ACC112 (cell line): ENCODE measurements around the gene ILF2.
A peak's percentile ranks its signal among the peaks of the same experiment; 100 is the strongest.

Experiments used
- H2AFZ ChIP-seq: fragments of 200-600 bp; sonication (generic); one replicate; pipeline ENCODE4 v1.6.0; 2017; ENCODE audit warnings: antibody characterized with exemption, low read length; ENCODE audit not compliant: unreplicated experiment
- H3K27ac ChIP-seq: fragments of 200-600 bp; sonication (generic); 2 replicates; pipeline ENCODE4 v1.5.1; 2014; ENCODE audit warnings: low read depth, mild to moderate bottlenecking, antibody characterized with exemption, low read length, moderate library complexity
- H3K27me3 ChIP-seq: fragments of 200-600 bp; sonication (generic); 2 replicates; pipeline ENCODE4 v1.6.1; 2014; ENCODE audit warnings: mild to moderate bottlenecking, antibody characterized with exemption, low read length, moderate library complexity, mixed read lengths; ENCODE audit not compliant: insufficient read depth
- H3K36me3 ChIP-seq: fragments of 200-600 bp; sonication (generic); 2 replicates; pipeline ENCODE4 v1.6.1; 2016; ENCODE audit warnings: mild to moderate bottlenecking, antibody characterized with exemption, low read length, moderate library complexity, mixed read lengths; ENCODE audit not compliant: insufficient read depth
- H3K4me1 ChIP-seq: fragments of 200-600 bp; sonication (generic); one replicate; pipeline ENCODE4 v1.6.1; 2016; ENCODE audit warnings: low read length, mixed read lengths; ENCODE audit not compliant: insufficient read depth, unreplicated experiment, control insufficient read depth
- H3K4me3 ChIP-seq: fragments of 200-600 bp; sonication (generic); 2 replicates; pipeline ENCODE4 v1.5.1; 2014; ENCODE audit warnings: mild to moderate bottlenecking, low read depth, low read length
- H3K79me2 ChIP-seq: fragments of 200-600 bp; sonication (generic); one replicate; pipeline ENCODE4 v1.6.0; 2016; ENCODE audit warnings: low read length; ENCODE audit not compliant: control insufficient read depth, unreplicated experiment, insufficient read depth

ILF2 gene

GRCh38 chr1:153661111-153661708 lies 9.6 kb downstream of the ILF2 start:
- no peak overlapping the region for H3K27ac ChIP-seq
- no peak overlapping the region for H3K4me3 ChIP-seq
- H3K4me1 ChIP-seq: peaks cover 22% of the 10 kb centered on the region
- peaks cover 28% of the 10 kb centered on the region for H3K36me3 ChIP-seq
- H3K27me3 ChIP-seq: no peaks in the 10 kb centered on the region
- H2AFZ ChIP-seq: no peak overlapping the region
- peaks cover 14% of the 10 kb centered on the region for H3K79me2 ChIP-seq

DNA sequence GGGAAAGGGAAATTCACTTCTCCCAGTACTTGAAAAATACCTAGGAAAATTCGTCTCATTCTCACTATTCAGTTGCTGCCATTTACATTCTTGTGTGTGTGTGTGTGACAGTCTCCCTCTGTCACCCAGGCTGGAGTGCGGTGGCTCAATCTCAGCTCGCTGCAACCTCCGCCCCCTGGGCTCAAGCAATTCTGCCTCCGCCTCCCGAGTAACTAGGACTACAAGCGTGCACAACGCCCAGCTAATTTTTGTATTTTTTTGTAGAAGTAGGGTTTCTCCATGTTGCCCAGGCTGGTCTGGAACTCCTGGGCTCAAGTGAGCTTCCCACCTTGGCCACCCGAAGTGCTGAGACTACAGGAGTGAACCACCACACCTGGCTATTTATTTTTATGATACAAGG lies 11.1 kb downstream of the ILF2 start:
- Histone ChIP-seq H3K27ac (no peak overlapping the region), H3K79me2 (peaks cover 14% of the 10 kb centered on the region), H3K4me3 (peak overlapping the region; percentile 85), H3K27me3 (no peaks in the 10 kb centered on the region), H3K4me1 (peaks cover 22% of the 10 kb centered on the region), H3K36me3 (peaks cover 17% of the 10 kb centered on the region; the same call in 1 of the 2 replicates), H2AFZ (no peak overlapping the region)

DNA sequence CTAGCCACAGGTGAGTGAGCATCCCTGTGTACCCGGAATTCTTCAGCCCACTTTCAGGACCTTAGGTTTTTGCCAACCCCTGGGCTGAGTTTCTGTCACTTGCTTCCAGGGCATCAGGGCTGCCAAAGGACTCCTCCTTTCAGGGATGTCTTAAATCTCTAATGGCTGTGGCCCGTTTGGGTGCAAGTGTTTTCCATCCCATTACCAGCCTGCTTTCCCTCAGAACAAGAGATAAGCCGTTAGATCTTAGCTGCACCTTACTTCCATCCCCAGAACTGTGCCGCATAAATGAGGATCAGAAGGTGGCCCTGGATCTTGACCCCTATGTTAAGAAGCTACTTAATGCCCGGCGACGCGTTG lies 11.6 kb downstream of the ILF2 start:
- Histone ChIP-seq H3K36me3 (peaks cover 16% of the 10 kb centered on the region; the same call in 1 of the 2 replicates), H2AFZ (peak overlapping the region; percentile 61), H3K79me2 (peaks cover 14% of the 10 kb centered on the region), H3K27me3 (no peaks in the 10 kb centered on the region), H3K27ac (no peak overlapping the region), H3K4me1 (peaks cover 21% of the 10 kb centered on the region), H3K4me3 (peak overlapping the region; percentile 85)

DNA sequence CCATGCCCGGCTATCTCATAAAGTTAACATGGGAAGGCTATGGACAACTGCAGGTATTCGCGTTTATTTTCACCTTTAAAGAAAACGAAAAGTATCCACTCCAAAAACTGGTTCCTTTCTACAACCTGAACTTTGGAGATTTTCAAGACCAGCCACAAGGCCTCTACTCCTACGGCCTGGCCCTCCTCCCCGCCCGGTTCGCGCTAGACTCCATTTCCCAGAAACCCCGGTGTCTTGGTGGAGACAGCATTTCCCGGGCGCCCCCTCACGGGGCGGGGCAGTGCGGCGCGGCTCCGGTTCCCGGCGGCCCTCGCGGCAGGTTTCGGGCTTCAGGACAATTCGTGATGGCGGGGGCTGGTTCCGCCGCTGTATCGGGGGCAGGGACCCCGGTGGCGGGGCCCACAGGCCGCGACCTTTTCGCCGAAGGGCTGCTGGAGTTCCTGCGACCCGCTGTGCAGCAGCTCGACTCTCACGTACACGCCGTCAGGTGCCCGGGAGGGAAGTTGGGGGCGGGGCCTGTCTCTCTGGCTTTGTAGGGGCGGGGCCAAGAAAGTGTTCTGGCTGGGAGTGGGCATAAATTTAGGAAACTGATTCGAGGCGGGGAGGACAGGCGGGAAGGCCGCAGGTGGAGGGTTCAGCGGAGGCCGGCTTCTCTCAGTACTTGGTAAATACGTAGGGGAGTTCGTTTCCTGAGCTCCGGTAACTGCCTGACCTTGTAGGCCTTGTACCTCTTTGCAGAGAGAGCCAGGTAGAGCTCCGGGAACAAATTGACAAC lies 12.2 kb downstream of the ILF2 start, which contains the start of gene SNAPIN:
SNAPIN (plus strand) TSS at position 304 of the 775 bp plus-strand sequence; CDS start at position 345, 41 bp downstream.
- no peaks in the 10 kb centered on the region for H3K27me3 ChIP-seq
- H3K79me2 ChIP-seq: peaks cover 14% of the 10 kb centered on the region
- H3K27ac ChIP-seq: peak within 1 kb of the TSS; percentile 50
- H2AFZ ChIP-seq: peak within 1 kb of the TSS; percentile 72
- H3K4me1 ChIP-seq: peaks cover 16% of the 10 kb centered on the region
- peaks cover 11% of the 10 kb centered on the region; the same call in 1 of the 2 replicates for H3K36me3 ChIP-seq
- H3K4me3 ChIP-seq: peak within 1 kb of the TSS; percentile 85

- Histone ChIP-seq H3K79me2 (peaks cover 14% of the 10 kb centered on the region), H2AFZ (no peak overlapping the region), H3K27ac (no peak overlapping the region), H3K27me3 (no peaks in the 10 kb centered on the region), H3K4me3 (no peak overlapping the region), H3K36me3 (no peaks in the 10 kb centered on the region), H3K4me1 (peaks cover 14% of the 10 kb centered on the region)
Observed at GRCh38 chr1:153655333-153655732, 15.5 kb downstream of the ILF2 start.

DNA sequence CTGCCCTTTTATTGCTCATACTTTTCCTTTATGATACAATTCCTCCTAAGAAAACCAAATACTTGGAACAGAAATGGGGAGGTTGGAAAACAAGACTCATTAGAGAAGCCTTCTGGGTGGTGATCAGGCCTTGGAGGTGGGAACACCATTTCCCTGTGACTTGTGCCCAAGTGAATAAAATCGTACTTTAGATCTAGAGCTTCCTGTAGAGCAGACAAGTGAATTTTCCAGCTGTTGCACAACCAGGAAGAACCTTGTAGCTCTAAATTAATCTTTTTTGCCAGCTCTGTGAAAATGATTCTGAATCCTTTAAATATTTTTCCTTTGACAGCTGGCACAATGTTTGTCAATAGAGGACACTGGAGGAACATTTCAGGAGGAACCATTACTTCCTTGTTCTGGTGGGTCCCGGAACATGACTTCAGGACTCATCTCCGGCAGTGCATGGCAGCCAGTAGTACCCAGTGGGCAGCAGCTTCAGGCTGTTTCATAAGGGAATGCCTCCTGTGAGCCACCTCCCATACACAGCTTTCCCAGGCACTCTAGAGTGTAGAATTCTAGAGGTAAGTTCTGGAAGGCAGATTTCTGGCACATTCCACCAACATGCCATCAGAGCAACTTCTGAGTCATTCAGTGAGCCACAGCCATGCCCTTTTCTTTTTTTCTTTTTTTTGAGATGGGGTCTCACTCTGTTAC lies 17.8 kb downstream of the ILF2 start:
- H2AFZ ChIP-seq: peak overlapping the region; percentile 86
- H3K27ac ChIP-seq: 0 out of 2 replicates have a peak overlapping the region, but pooled peaks have one; percentile 4
- H3K79me2 ChIP-seq: no peaks in the 10 kb centered on the region
- H3K4me3 ChIP-seq: no peak overlapping the region
- H3K4me1 ChIP-seq: peaks cover 7% of the 10 kb centered on the region
- no peaks in the 10 kb centered on the region for H3K27me3 ChIP-seq
- H3K36me3 ChIP-seq: no peaks in the 10 kb centered on the region

DNA sequence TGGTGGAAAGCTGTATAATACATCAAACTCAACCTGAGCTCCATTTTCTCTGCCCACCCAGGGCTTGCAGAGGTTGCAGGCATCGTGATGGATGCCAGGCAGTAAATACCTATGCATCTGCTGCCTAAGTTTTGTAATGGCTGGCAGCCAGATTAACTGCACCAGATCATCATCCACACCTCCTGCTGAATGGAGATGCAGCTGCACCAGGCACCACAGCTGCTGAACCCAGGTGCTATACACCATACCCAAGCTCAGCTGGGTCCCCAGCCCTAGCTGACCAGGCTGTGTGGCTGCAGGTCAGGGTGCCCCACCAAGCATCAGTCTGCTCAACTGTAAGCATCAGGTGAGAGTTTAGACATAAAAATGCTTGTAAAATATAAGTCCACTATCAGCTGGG lies 19.0 kb downstream of the ILF2 start:
- Histone ChIP-seq H3K27ac (no peak overlapping the region), H3K36me3 (no peaks in the 10 kb centered on the region), H3K79me2 (no peaks in the 10 kb centered on the region), H3K4me1 (peaks cover 7% of the 10 kb centered on the region), H3K27me3 (no peaks in the 10 kb centered on the region), H3K4me3 (no peak overlapping the region), H2AFZ (no peak overlapping the region)

DNA sequence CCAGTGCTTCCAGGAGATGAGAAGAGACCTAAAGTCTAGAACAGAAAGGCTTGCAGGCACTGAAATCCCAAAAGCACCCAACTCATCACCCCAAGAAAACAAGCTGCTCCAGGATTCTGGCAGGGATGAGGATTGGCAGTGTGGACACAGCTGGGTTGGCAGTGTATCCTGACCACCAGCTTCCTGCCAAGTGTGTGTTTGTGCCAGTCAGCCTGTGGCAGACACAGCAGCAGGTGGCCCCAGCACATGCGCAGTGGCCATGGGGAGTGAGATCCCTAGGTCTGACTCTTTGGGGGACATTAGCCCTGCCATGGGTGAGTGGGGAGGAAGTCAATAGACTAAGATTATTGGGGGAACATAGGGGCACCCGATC lies 20.9 kb downstream of the ILF2 start:
- no peaks in the 10 kb centered on the region for H3K79me2 ChIP-seq
- no peak overlapping the region for H3K27ac ChIP-seq
- no peaks in the 10 kb centered on the region for H3K27me3 ChIP-seq
- peaks cover 12% of the 10 kb centered on the region for H3K36me3 ChIP-seq
- H2AFZ ChIP-seq: no peak overlapping the region
- peaks cover 7% of the 10 kb centered on the region for H3K4me1 ChIP-seq
- H3K4me3 ChIP-seq: no peak overlapping the region

DNA sequence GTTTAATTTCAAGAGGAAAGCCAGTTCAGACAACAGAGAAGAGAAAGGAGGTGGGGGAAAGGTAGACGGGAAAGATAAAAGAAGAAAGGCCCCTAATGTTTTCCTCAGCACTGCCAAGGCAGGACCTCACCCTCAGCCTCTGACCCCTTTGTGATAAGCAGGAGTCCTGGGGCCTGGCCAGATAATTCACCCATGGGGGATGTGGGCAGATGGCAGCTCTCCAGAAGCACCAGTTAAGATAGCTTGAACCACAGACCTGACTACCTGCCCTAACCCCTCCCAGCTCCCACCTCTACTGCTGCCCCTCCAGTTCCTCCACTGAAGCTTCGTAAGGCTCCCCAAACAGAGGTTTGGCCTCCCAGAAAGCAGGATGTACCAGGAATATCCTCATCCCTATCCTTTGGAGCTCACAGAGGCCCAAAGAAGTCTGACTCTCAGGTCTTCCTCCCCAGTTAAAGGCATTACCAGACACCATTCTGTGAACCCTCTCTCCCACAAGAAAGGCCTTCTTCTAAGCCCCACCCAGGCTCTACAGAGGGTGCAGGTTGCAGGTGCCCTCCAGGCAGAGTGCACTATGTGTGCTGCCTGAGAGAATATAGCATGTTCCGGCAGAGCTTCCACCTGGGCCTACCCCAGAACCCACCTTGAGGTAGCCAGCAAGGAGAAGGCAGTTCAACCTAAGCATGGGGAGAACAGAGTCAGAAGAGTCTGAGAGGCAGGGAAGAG lies 21.5 kb downstream of the ILF2 start:
- Histone ChIP-seq H3K27ac (no peak overlapping the region), H3K4me1 (peaks cover 7% of the 10 kb centered on the region), H3K36me3 (peaks cover 17% of the 10 kb centered on the region), H3K4me3 (no peak overlapping the region), H2AFZ (no peak overlapping the region), H3K79me2 (no peaks in the 10 kb centered on the region), H3K27me3 (no peaks in the 10 kb centered on the region)

DNA sequence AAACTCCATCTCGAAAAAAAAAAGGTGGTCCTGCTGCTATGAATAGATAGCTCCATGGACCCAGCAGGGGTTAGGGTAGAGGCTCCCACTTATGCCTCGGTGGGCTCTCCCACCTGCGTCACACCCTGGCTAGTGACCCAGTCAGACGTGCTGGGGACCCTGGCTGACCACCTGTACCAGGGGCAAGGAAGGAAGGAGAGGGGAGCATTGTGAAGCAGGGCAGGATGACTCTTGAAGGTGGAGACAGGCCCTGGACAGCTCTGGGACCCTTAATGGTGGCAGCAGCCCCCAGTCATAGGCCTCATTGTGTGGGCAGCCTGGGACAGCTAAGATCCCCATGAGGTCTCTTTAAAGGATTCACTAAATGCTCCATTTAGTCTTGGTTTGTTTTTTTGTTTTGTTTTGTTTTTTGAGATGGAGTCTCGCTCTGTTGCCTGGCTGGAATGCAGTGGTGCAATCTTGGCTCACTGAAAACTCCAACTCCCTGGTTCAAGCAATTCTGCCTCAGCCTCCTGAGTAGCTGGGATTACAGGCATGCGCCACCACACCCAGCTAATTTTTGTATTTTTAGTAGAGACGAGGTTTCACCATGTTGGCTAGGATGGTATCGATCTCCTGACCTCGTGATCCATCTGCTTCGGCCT lies 22.7 kb downstream of the ILF2 start:
- Histone ChIP-seq H3K36me3 (peaks cover 27% of the 10 kb centered on the region), H3K4me1 (peaks cover 7% of the 10 kb centered on the region), H3K79me2 (no peaks in the 10 kb centered on the region), H3K27me3 (no peaks in the 10 kb centered on the region), H3K4me3 (no peak overlapping the region), H2AFZ (no peak overlapping the region), H3K27ac (no peak overlapping the region)
